Natural killer cell (primary cell): ENCODE results near the gene GALNS. TPM values are rescaled to one million over a fixed set of nuclear protein-coding genes. Genes with fewer than 3 reads are reported as not detected.

Source experiments
- ATAC-seq, 3 donors: fragments of 150-1000 bp in 2 of 3; fragments of 200-7000 bp in 1 of 3; cut with Tn5 transposase; 1 replicate in 1 of 3; 2 replicates in 2 of 3; pipeline ENCODE4 v1.10.0; 2021; ENCODE audit warnings: mild to moderate bottlenecking in 2 of 3, moderate library complexity in 2 of 3
- DNase-seq, 2 donors: peaks; one replicate each; pipeline versions ENCODE4 v3.0.0 to v3.0.0-alpha.2; 2013 to 2021; ENCODE audit warnings: mixed read lengths in 1 of 2
- H3K27ac ChIP-seq: one replicate; pipeline ENCODE4 v1.5.1; 2013; ENCODE audit warnings: mild to moderate bottlenecking, low read length
- H3K27me3 ChIP-seq: one replicate; pipeline ENCODE4 v1.6.1; 2013; ENCODE audit warnings: low read length; ENCODE audit not compliant: control insufficient read depth, insufficient read depth
- H3K36me3 ChIP-seq: one replicate; pipeline ENCODE4 v1.6.1; 2013; ENCODE audit warnings: low read length; ENCODE audit not compliant: control insufficient read depth, insufficient read depth
- H3K4me1 ChIP-seq: one replicate; pipeline ENCODE4 v1.6.1; 2013; ENCODE audit warnings: low read length; ENCODE audit not compliant: control insufficient read depth, insufficient read depth
- H3K4me3 ChIP-seq: one replicate; pipeline ENCODE4 v1.5.1; 2013; ENCODE audit warnings: low read length
- H3K9me3 ChIP-seq: one replicate; pipeline ENCODE4 v1.6.1; 2013; ENCODE audit warnings: low read length; ENCODE audit not compliant: control insufficient read depth, insufficient read depth
- H3K27ac Mint-ChIP-seq, 2 donors: one replicate each; pipeline ENCODE4 v1.8.0; 2022; ENCODE audit warnings: mild to moderate bottlenecking in 2 of 2, mixed read lengths in 2 of 2, moderate library complexity in 1 of 2
- H3K27me3 Mint-ChIP-seq, 2 donors: one replicate each; pipeline ENCODE4 v1.8.0; 2022; ENCODE audit warnings: low read depth in 2 of 2, mixed read lengths in 2 of 2
- H3K36me3 Mint-ChIP-seq: one replicate; pipeline ENCODE4 v1.8.0; 2022; ENCODE audit warnings: mixed read lengths
- H3K4me1 Mint-ChIP-seq, 2 donors: one replicate each; pipeline ENCODE4 v1.8.0; 2022; ENCODE audit warnings: mixed read lengths in 2 of 2
- H3K4me3 Mint-ChIP-seq: one replicate; pipeline ENCODE4 v1.8.0; 2022; ENCODE audit warnings: mild to moderate bottlenecking, moderate library complexity, mixed read lengths
- H3K9me3 Mint-ChIP-seq, 2 donors: one replicate each; pipeline ENCODE4 v1.8.0; 2022; ENCODE audit warnings: mixed read lengths in 2 of 2
- WGBS: methylation state at CpG from one replicate; pipeline ENCODE4 v1.1.7; 2013; ENCODE audit warnings: missing lambda C conversion rate; ENCODE audit not compliant: insufficient coverage; 5-methylcytosine and 5-hydroxymethylcytosine counted together
- intact Hi-C: fragments of 100-400 bp; cut with micrococcal nuclease; formaldehyde crosslinking; loops from one replicate; pipeline ENCODE4 v1.14.2; 2022
- total RNA-seq, 4 donors: library from RNA; stranded (reverse); fragments of 120-200 nt in 1 of 4; gene quantifications; one replicate each; pipeline versions ENCODE4 v1.2.3 to v1.2.4, GENCODE V29; 2013 to 2022
- TF ChIP-seq, protein P1 (sequence below): fragments of 200-600 bp; IDR thresholded peaks from one replicate; pipeline ENCODE4 v1.8.0; 2022; ENCODE audit warnings: antibody characterized with exemption

The GALNS gene
- total RNA-seq, 3 donors from 2014 or later (not counting 1 experiment from before 2014, with no cell fraction given): 58.1 to 75.8 (median 65.7) TPM

DNA sequence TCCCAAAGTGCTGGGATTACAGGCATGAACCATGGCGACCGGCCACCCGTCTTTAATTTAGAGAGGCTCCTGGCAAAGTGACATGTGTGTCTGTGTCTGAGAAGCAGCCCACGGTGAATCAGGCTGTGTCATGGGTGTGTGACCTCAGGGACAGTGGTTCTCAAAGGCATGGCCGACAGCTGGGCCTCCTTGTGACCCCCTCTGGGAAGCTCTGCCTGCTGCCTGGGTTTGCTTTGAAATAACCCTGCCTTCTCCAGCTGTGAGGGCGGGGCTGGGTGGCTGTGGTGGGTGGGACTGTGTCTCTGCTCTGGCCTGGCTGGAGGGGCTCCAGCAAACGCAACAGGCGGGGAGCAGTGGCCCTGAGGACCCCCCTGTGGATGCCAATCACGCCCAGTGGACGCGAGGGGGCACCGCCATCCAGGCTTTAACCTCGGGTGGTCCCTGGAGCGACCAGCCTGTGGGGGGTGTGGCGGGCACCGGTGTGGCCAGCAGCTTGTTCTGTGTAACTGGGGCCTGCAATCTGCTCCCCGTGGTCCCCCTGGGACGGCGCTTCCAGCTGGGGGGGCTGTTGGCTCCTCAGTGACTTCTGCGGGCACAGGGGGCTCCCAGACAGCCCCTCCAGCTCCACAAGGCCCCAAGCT lies 36.2 kb downstream of the GALNS start:
- intact Hi-C loops: no loop called here
- H3K36me3 Mint-ChIP-seq: no peaks in the 10 kb centered on the region
- Histone ChIP-seq H3K9me3 (no peaks in the 10 kb centered on the region), H3K4me3 (no peak overlapping the region), H3K27ac (no peak overlapping the region), H3K36me3 (peaks cover 17% of the 10 kb centered on the region), H3K4me1 (no peaks in the 10 kb centered on the region), H3K27me3 (no peaks in the 10 kb centered on the region)
- H3K27me3 Mint-ChIP-seq: no peaks in the 10 kb centered on the region
- ATAC-seq (no peak), DNase-seq (no peak)
- no peak overlapping the region for H3K27ac Mint-ChIP-seq
- no peaks in the 10 kb centered on the region for H3K9me3 Mint-ChIP-seq
- H3K4me3 Mint-ChIP-seq: no peak overlapping the region
- no peaks in the 10 kb centered on the region for H3K4me1 Mint-ChIP-seq
- TF ChIP-seq, protein P1, sequence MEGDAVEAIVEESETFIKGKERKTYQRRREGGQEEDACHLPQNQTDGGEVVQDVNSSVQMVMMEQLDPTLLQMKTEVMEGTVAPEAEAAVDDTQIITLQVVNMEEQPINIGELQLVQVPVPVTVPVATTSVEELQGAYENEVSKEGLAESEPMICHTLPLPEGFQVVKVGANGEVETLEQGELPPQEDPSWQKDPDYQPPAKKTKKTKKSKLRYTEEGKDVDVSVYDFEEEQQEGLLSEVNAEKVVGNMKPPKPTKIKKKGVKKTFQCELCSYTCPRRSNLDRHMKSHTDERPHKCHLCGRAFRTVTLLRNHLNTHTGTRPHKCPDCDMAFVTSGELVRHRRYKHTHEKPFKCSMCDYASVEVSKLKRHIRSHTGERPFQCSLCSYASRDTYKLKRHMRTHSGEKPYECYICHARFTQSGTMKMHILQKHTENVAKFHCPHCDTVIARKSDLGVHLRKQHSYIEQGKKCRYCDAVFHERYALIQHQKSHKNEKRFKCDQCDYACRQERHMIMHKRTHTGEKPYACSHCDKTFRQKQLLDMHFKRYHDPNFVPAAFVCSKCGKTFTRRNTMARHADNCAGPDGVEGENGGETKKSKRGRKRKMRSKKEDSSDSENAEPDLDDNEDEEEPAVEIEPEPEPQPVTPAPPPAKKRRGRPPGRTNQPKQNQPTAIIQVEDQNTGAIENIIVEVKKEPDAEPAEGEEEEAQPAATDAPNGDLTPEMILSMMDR: no peak
- 92% methylated on average over 20 of the region's 20 CpGs for WGBS

DNA sequence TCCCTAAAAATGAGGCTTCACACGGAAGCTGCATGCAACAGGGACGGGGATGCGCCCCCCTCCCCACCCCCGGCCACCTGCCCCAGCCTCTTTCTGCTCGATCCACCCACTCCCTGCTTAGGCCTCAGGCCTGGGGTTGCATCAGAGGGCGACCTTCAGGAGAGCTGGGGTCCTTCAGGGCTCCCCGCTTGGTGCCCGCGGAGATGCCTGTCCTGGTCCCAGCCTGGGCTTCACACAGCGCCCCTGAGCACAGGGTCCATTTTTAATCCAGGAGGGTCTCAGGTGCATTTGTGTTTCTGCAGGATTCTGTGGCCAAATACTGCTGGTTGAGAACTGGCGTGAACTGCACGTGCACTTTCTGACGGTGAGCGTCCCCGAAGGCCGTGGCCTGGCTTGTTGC lies 37.6 kb downstream of the GALNS start:
- Histone ChIP-seq H3K27ac (no peak overlapping the region), H3K27me3 (no peaks in the 10 kb centered on the region), H3K4me1 (no peaks in the 10 kb centered on the region), H3K36me3 (peaks cover 15% of the 10 kb centered on the region), H3K4me3 (no peak overlapping the region), H3K9me3 (no peaks in the 10 kb centered on the region)
- no peak for DNase-seq
- Mint-ChIP-seq H3K27me3 (no peaks in the 10 kb centered on the region), H3K27ac (no peak overlapping the region), H3K4me1 (no peaks in the 10 kb centered on the region), H3K9me3 (no peaks in the 10 kb centered on the region), H3K36me3 (no peaks in the 10 kb centered on the region), H3K4me3 (no peak overlapping the region)
- no peak for ATAC-seq
- TF ChIP-seq, protein P1: no peak
- intact Hi-C loops: no loop called here
- WGBS: 94% methylated on average over 16 of the region's 16 CpGs

DNA sequence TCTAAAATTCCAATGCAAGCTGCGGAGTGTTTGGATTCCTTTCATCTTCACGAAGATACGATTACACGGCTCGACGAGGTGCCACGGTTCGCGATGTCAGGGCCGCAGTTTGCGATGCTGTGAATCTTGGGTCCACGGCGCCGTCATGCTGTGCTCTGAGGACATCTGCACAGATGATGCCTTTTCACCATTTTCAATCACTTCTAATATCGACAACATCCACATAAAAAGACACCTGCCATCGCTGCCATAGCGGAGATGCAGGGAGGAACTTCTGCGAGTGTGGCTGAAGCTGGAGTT lies 38.2 kb downstream of the GALNS start:
- TF ChIP-seq, protein P1: no peak
- Mint-ChIP-seq H3K36me3 (no peaks in the 10 kb centered on the region), H3K27me3 (no peaks in the 10 kb centered on the region), H3K4me3 (no peak overlapping the region), H3K4me1 (no peaks in the 10 kb centered on the region), H3K27ac (no peak overlapping the region), H3K9me3 (no peaks in the 10 kb centered on the region)
- intact Hi-C loops: no loop called here
- H3K4me3 ChIP-seq: no peak overlapping the region
- no peak for ATAC-seq
- DNase-seq: no peak
- H3K4me1 ChIP-seq: no peaks in the 10 kb centered on the region
- no peaks in the 10 kb centered on the region for H3K27me3 ChIP-seq
- no peaks in the 10 kb centered on the region for H3K9me3 ChIP-seq
- peaks cover 15% of the 10 kb centered on the region for H3K36me3 ChIP-seq
- 96% methylated on average over 18 of the region's 18 CpGs for WGBS
- H3K27ac ChIP-seq: no peak overlapping the region
